Breast epithelium (tissue), 3 donors: ENCODE results near the gene STRADA.

Experiments used
- CTCF ChIP-seq, 3 donors: fragments of 450-650 bp; IDR thresholded peaks; one replicate each; pipeline ENCODE4 v1.5.1; 2016 to 2017; ENCODE audit warnings: antibody characterized with exemption in 3 of 3, mild to moderate bottlenecking in 3 of 3, moderate library complexity in 3 of 3
- POLR2A ChIP-seq: fragments of 450-650 bp; IDR thresholded peaks from one replicate; pipeline ENCODE4 v1.6.1; 2016; ENCODE audit warnings: antibody characterized with exemption, mild to moderate bottlenecking, moderate library complexity

GRCh38 chr17:63701456-63701820, 40.2 kb downstream of the STRADA start:
- TF ChIP-seq POLR2A (no peak), CTCF (IDR thresholded peaks at IDR 0.05) (no peak)
